ENCODE measurements around the gene FBXO27. TPM values are rescaled to one million over a fixed set of nuclear protein-coding genes. Genes with fewer than 3 reads are reported as not detected.

Gene FBXO27
- total RNA-seq, 2 donors from 2014 or later, result 12.5 to 21.6 TPM

GRCh38 chr19:39014037-39014436, 18.3 kb downstream of the FBXO27 start:
- Histone ChIP-seq H3K4me3 (ENCODE audit: low read length) (no peak overlapping the region), H3K9me3 (ENCODE audit: control insufficient read depth, low read length) (no peaks in the 10 kb centered on the region), H3K27me3 (ENCODE audit: control insufficient read depth, insufficient read depth, low read length, poor library complexity, severe bottlenecking) (no peaks in the 10 kb centered on the region), H3K4me1 (ENCODE audit: control insufficient read depth, insufficient read depth, low read length) (no peaks in the 10 kb centered on the region), H3K27ac (ENCODE audit: low read depth, low read length) (no peak overlapping the region), H3K36me3 (ENCODE audit: control insufficient read depth, insufficient read depth, low read length) (no peaks in the 10 kb centered on the region), H3K9ac (ENCODE audit: extremely low read depth, low read length, poor library complexity, severe bottlenecking) (no peak overlapping the region)
- Mint-ChIP-seq H3K27ac (no peak overlapping the region), H3K4me3 (no peak overlapping the region), H3K36me3 (ENCODE audit: low read depth) (peaks cover 5% of the 10 kb centered on the region), H3K9me3 (peaks cover 2% of the 10 kb centered on the region), H3K4me1 (no peaks in the 10 kb centered on the region), H3K27me3 (ENCODE audit: insufficient read depth) (no peaks in the 10 kb centered on the region)
- DNase-seq, result no peak
- WGBS, 2 experiments (ENCODE audit: insufficient coverage in 1 of 2, insufficient read length in 1 of 2), result 93 to 98% methylated on average over 7 of the region's 7 CpGs
- TF ChIP-seq CTCF (conservative IDR thresholded peaks at IDR 0.05), result no peak

- no peak overlapping the region for H3K4me3 ChIP-seq (ENCODE audit: low read length)
- no peaks in the 10 kb centered on the region for H3K4me1 ChIP-seq (ENCODE audit: control insufficient read depth, insufficient read depth, low read length)
- Mint-ChIP-seq H3K36me3 (ENCODE audit: low read depth) (peaks cover 4% of the 10 kb centered on the region), H3K4me1 (no peaks in the 10 kb centered on the region), H3K9me3 (peaks cover 2% of the 10 kb centered on the region), H3K27ac (no peak overlapping the region), H3K4me3 (no peak overlapping the region), H3K27me3 (ENCODE audit: insufficient read depth) (no peaks in the 10 kb centered on the region)
- no peaks in the 10 kb centered on the region for H3K27me3 ChIP-seq (ENCODE audit: control insufficient read depth, insufficient read depth, low read length, poor library complexity, severe bottlenecking)
- no peaks in the 10 kb centered on the region for H3K9me3 ChIP-seq (ENCODE audit: control insufficient read depth, low read length)
- no peaks in the 10 kb centered on the region for H3K36me3 ChIP-seq (ENCODE audit: control insufficient read depth, insufficient read depth, low read length)
- no peak for DNase-seq
- H3K27ac ChIP-seq (ENCODE audit: low read depth, low read length), result no peak overlapping the region
- WGBS, 2 experiments (ENCODE audit: insufficient coverage in 1 of 2, insufficient read length in 1 of 2), result 87 to 90% methylated on average over 6 of the region's 6 CpGs
- no peak for TF ChIP-seq CTCF (conservative IDR thresholded peaks at IDR 0.05)
- H3K9ac ChIP-seq (ENCODE audit: extremely low read depth, low read length, poor library complexity, severe bottlenecking), result no peak overlapping the region
Measured at GRCh38 chr19:39009001-39009400, 23.3 kb downstream of the FBXO27 start.

- no peak for DNase-seq
- H3K4me1 ChIP-seq (ENCODE audit: control insufficient read depth, insufficient read depth, low read length), result no peaks in the 10 kb centered on the region
- Mint-ChIP-seq H3K9me3 (peaks cover 2% of the 10 kb centered on the region), H3K4me3 (no peak overlapping the region), H3K27me3 (ENCODE audit: insufficient read depth) (no peaks in the 10 kb centered on the region), H3K27ac (no peak overlapping the region), H3K4me1 (no peaks in the 10 kb centered on the region), H3K36me3 (ENCODE audit: low read depth) (peaks cover 4% of the 10 kb centered on the region)
- H3K27ac ChIP-seq (ENCODE audit: low read depth, low read length), result no peak overlapping the region
- H3K27me3 ChIP-seq (ENCODE audit: control insufficient read depth, insufficient read depth, low read length, poor library complexity, severe bottlenecking), result no peaks in the 10 kb centered on the region
- WGBS, 2 experiments (ENCODE audit: insufficient coverage in 1 of 2, insufficient read length in 1 of 2), result 95 to 97% methylated on average over 4 to 5 of the region's 6 CpGs
- no peak for TF ChIP-seq CTCF (conservative IDR thresholded peaks at IDR 0.05)
- no peaks in the 10 kb centered on the region for H3K36me3 ChIP-seq (ENCODE audit: control insufficient read depth, insufficient read depth, low read length)
- no peak overlapping the region for H3K9ac ChIP-seq (ENCODE audit: extremely low read depth, low read length, poor library complexity, severe bottlenecking)
- H3K9me3 ChIP-seq (ENCODE audit: control insufficient read depth, low read length), result no peaks in the 10 kb centered on the region
- no peak overlapping the region for H3K4me3 ChIP-seq (ENCODE audit: low read length)
Measured at GRCh38 chr19:39008137-39008536, 24.2 kb downstream of the FBXO27 start.
